Neural cell (in vitro differentiated cells): ENCODE data around the gene ONECUT1. TPM values are rescaled to one million over a fixed set of nuclear protein-coding genes. Genes with fewer than 3 reads are reported as not detected.

Experiments
- H2AFZ ChIP-seq: fragments of 200-600, 300-800 bp; sonication (generic), shearing (Covaris generic); 2 replicates; pipeline ENCODE4 v1.6.0; 2014; ENCODE audit warnings: low read depth, mild to moderate bottlenecking, antibody characterized with exemption, low read length, moderate library complexity
- H3F3A ChIP-seq: fragments of 200-600 bp; shearing (Covaris generic); 2 replicates; pipeline ENCODE4 v1.6.1; 2016; ENCODE audit warnings: mild to moderate bottlenecking, moderate library complexity, mixed read lengths, antibody characterized with exemption, low read length; ENCODE audit not compliant: insufficient read depth, poor library complexity, severe bottlenecking
- H3K27ac ChIP-seq: fragments of 200-600, 300-800 bp; sonication (generic), shearing (Covaris generic); 2 replicates; pipeline ENCODE4 v1.5.1; 2014; ENCODE audit warnings: mild to moderate bottlenecking, low read length, moderate library complexity
- H3K27me3 ChIP-seq: fragments of 300-800, 200-600 bp; sonication (generic), shearing (Covaris generic); 2 replicates; pipeline ENCODE4 v1.6.0; 2014; ENCODE audit warnings: mild to moderate bottlenecking, low read depth, low read length, moderate library complexity; ENCODE audit not compliant: insufficient read depth
- H3K36me3 ChIP-seq: fragments of 300-800, 200-600 bp; sonication (generic), shearing (Covaris generic); 2 replicates; pipeline ENCODE4 v1.5.1; 2014; ENCODE audit warnings: mild to moderate bottlenecking, antibody characterized with exemption, low read length, moderate library complexity; ENCODE audit not compliant: insufficient read depth
- H3K4me2 ChIP-seq: fragments of 300-800, 200-600 bp; sonication (generic), shearing (Covaris generic); 2 replicates; pipeline ENCODE4 v1.6.0; 2014; ENCODE audit warnings: mild to moderate bottlenecking, low read length
- H3K4me3 ChIP-seq: fragments of 300-800, 200-600 bp; sonication (generic), shearing (Covaris generic); 2 replicates; pipeline ENCODE4 v1.5.1; 2014; ENCODE audit warnings: mild to moderate bottlenecking, low read length, moderate library complexity
- H3K79me2 ChIP-seq: fragments of 200-600 bp; shearing (Covaris generic); replicated peaks from 2 replicates; pipeline ENCODE4 v1.6.0; 2014; ENCODE audit warnings: mild to moderate bottlenecking, low read length, moderate library complexity; ENCODE audit not compliant: insufficient read depth
- H3K9ac ChIP-seq: fragments of 300-800, 200-600 bp; sonication (generic), shearing (Covaris generic); 2 replicates; pipeline ENCODE4 v1.6.1; 2016; ENCODE audit warnings: mild to moderate bottlenecking, low read length, mixed read lengths
- H3K9me2 ChIP-seq: fragments of 200-600 bp; shearing (Covaris generic); 2 replicates; pipeline ENCODE4 v1.6.1; 2016; ENCODE audit warnings: mild to moderate bottlenecking, low read length, mixed read lengths; ENCODE audit not compliant: insufficient read depth
- H3K9me3 ChIP-seq: fragments of 200-600, 300-800 bp; sonication (generic), shearing (Covaris generic); 2 replicates; pipeline ENCODE4 v1.6.1; 2016; ENCODE audit warnings: mild to moderate bottlenecking, mixed run types, low read length, moderate library complexity, mixed read lengths
- H4K20me1 ChIP-seq: fragments of 200-600 bp; shearing (Covaris generic); 2 replicates; pipeline ENCODE4 v1.6.1; 2016; ENCODE audit warnings: mild to moderate bottlenecking, mixed run types; ENCODE audit not compliant: insufficient read depth
- EP300 ChIP-seq: fragments of 450-650 bp; conservative IDR thresholded peaks from 2 replicates; pipeline ENCODE4 v1.6.1; 2014; ENCODE audit warnings: antibody characterized with exemption, mild to moderate bottlenecking, moderate library complexity; ENCODE audit not compliant: poor library complexity, severe bottlenecking
- EZH2 ChIP-seq: fragments of 200-600, 300-800 bp; shearing (Covaris generic), sonication (generic); IDR thresholded peaks from 2 replicates; pipeline ENCODE4 v1.6.1; 2014; ENCODE audit warnings: antibody characterized with exemption, low read length, borderline replicate concordance, mild to moderate bottlenecking; ENCODE audit not compliant: insufficient read depth, poor library complexity, severe bottlenecking
- MXI1 ChIP-seq: fragments of 450-650 bp; conservative IDR thresholded peaks from 2 replicates; pipeline ENCODE4 v1.6.1; 2014; ENCODE audit warnings: antibody characterized with exemption, mild to moderate bottlenecking; ENCODE audit not compliant: poor library complexity, severe bottlenecking
- POLR2AphosphoS5 ChIP-seq: IDR thresholded peaks from 2 replicates; pipeline ENCODE4 v1.6.1; 2012
- RAD21 ChIP-seq: fragments of 450-650 bp; conservative IDR thresholded peaks from 2 replicates; pipeline ENCODE4 v1.6.1; 2014; ENCODE audit warnings: antibody characterized with exemption, mild to moderate bottlenecking, moderate library complexity
- SMC3 ChIP-seq: fragments of 450-650 bp; conservative IDR thresholded peaks from 2 replicates; pipeline ENCODE4 v1.6.1; 2014; ENCODE audit warnings: antibody characterized with exemption, mild to moderate bottlenecking, moderate library complexity; ENCODE audit not compliant: poor library complexity
- TAF1 ChIP-seq: IDR thresholded peaks from 2 replicates; pipeline ENCODE4 v1.6.1; 2012; ENCODE audit warnings: low read depth
- polyA plus RNA-seq: library from polyadenylated mRNA; depleted of rRNA; stranded (reverse); fragments of >200 nt; gene quantifications from 2 replicates; pipeline ENCODE4 v1.2.3, GENCODE V29; 2014
- TF ChIP-seq, protein P1 (sequence below): IDR thresholded peaks from 2 replicates; pipeline ENCODE4 v1.6.1; 2012; ENCODE audit warnings: borderline replicate concordance
- TF ChIP-seq, protein P2 (sequence below): fragments of 450-650 bp; IDR thresholded peaks from 2 replicates; pipeline ENCODE4 v1.5.1; 2014; ENCODE audit warnings: antibody characterized with exemption, mild to moderate bottlenecking, moderate library complexity; ENCODE audit not compliant: poor library complexity, severe bottlenecking

Gene ONECUT1
- polyA plus RNA-seq, 1 donor from 2014 or later = 1.2 TPM

DNA sequence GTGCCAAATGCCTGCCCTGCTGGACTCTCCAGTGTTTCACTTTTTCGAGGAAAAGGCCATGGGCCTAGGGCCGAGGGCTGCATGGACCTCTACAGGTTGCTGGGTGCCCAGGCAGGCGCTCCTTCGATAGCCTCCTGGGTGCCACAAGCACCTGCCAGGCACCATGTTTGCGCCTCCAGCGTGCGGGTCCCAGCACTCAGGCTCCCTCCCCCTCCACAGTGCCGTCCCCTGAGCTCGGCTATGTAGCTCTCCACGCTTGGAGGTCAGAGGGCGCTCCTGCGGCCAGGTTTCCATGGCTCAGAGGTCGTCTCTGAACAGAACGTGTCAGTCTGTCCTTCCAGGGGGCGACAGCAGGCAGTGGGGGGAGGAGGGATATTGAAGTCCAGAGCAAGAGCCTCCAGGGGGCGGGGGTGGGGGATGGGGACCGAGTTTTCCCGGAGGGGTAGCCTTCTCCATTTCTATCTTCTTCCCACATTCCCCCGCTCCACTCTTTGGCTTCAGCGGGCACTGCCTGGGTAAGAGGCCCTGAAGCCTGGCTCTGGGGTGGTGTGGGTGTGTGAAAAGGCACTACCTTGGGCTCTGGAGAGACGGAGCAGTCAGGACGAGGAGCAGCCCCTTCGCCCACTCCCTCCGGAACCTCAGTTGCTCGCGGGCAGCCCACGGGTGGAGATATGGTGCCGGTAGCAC, 3.6 kb downstream of the ONECUT1 start:
- H3K4me3 ChIP-seq = peak overlapping the region; percentile 77

DNA sequence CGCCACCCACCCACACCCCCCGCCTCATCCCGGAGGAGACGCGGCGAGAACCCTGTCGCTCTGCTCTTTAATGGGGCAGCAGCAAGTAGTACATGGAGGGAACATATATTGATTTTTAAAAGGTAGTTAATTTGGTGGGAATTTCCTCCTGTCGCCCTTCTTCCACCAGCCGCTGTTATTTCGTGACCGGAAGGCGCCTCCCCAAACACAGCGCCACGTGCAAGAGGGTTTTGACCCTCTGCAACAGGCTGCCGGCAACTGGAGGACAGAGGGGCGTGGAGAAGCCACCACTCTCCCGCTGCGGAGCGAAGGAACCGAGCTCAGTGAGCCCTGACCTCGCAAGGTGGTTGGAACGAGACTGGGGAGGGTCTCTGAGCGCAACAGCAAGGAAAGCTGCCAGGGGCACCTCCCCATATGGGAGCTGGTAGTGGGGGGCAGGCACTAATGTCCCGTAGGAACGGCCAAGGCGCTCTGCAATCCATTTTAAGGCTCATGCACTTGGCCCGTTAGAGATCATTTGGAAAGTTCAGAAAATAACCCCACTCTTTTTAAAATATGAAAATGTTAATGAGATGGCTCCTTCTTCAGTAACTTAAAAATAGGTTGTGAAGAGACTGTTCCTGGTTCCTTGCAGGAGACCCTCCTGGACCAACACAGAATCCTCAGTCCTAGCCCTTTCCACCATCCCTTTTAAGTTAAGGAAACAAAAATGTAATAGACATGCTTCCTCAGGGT, 4.3 kb downstream of the ONECUT1 start:
- H3K27me3 ChIP-seq = peaks cover 97% of the 10 kb centered on the region
- peak overlapping the region; percentile 20 for H3K27ac ChIP-seq
- TF ChIP-seq POLR2AphosphoS5 = no peak
- TF ChIP-seq RAD21 = no peak
- no peak for TF ChIP-seq EZH2
- TF ChIP-seq MXI1 = no peak
- no peak for TF ChIP-seq TAF1
- no peak for TF ChIP-seq SMC3
- peak overlapping the region; percentile 44 for H3K9ac ChIP-seq
- peaks cover 6% of the 10 kb centered on the region for H3K9me3 ChIP-seq
- no peak overlapping the region for H3K4me2 ChIP-seq
- H4K20me1 ChIP-seq = no peaks in the 10 kb centered on the region
- H3K4me3 ChIP-seq = peak overlapping the region; percentile 77
- no peaks in the 10 kb centered on the region for H3K79me2 ChIP-seq
- H2AFZ ChIP-seq = no peak overlapping the region
- no peaks in the 10 kb centered on the region for H3K36me3 ChIP-seq
- no peaks in the 10 kb centered on the region for H3F3A ChIP-seq
- no peaks in the 10 kb centered on the region for H3K9me2 ChIP-seq

More for the DNA sequence above, 3.6 kb downstream of the ONECUT1 start:
- Histone ChIP-seq H3K27ac (peak overlapping the region; percentile 20), H3K4me2 (no peak overlapping the region), H3K9me3 (peaks cover 6% of the 10 kb centered on the region), H3K9ac (peak overlapping the region; percentile 50), H3K27me3 (peaks cover 98% of the 10 kb centered on the region), H3K79me2 (no peaks in the 10 kb centered on the region), H4K20me1 (no peaks in the 10 kb centered on the region), H3K9me2 (no peaks in the 10 kb centered on the region), H3K36me3 (no peaks in the 10 kb centered on the region), H3F3A (no peaks in the 10 kb centered on the region), H2AFZ (no peak overlapping the region)
- TF ChIP-seq RAD21 = no peak
- TF ChIP-seq TAF1 = no peak
- no peak for TF ChIP-seq EZH2
- no peak for TF ChIP-seq EP300
- no peak for TF ChIP-seq POLR2AphosphoS5
- TF ChIP-seq, protein P1, sequence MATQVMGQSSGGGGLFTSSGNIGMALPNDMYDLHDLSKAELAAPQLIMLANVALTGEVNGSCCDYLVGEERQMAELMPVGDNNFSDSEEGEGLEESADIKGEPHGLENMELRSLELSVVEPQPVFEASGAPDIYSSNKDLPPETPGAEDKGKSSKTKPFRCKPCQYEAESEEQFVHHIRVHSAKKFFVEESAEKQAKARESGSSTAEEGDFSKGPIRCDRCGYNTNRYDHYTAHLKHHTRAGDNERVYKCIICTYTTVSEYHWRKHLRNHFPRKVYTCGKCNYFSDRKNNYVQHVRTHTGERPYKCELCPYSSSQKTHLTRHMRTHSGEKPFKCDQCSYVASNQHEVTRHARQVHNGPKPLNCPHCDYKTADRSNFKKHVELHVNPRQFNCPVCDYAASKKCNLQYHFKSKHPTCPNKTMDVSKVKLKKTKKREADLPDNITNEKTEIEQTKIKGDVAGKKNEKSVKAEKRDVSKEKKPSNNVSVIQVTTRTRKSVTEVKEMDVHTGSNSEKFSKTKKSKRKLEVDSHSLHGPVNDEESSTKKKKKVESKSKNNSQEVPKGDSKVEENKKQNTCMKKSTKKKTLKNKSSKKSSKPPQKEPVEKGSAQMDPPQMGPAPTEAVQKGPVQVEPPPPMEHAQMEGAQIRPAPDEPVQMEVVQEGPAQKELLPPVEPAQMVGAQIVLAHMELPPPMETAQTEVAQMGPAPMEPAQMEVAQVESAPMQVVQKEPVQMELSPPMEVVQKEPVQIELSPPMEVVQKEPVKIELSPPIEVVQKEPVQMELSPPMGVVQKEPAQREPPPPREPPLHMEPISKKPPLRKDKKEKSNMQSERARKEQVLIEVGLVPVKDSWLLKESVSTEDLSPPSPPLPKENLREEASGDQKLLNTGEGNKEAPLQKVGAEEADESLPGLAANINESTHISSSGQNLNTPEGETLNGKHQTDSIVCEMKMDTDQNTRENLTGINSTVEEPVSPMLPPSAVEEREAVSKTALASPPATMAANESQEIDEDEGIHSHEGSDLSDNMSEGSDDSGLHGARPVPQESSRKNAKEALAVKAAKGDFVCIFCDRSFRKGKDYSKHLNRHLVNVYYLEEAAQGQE = no peak
- TF ChIP-seq, protein P2, sequence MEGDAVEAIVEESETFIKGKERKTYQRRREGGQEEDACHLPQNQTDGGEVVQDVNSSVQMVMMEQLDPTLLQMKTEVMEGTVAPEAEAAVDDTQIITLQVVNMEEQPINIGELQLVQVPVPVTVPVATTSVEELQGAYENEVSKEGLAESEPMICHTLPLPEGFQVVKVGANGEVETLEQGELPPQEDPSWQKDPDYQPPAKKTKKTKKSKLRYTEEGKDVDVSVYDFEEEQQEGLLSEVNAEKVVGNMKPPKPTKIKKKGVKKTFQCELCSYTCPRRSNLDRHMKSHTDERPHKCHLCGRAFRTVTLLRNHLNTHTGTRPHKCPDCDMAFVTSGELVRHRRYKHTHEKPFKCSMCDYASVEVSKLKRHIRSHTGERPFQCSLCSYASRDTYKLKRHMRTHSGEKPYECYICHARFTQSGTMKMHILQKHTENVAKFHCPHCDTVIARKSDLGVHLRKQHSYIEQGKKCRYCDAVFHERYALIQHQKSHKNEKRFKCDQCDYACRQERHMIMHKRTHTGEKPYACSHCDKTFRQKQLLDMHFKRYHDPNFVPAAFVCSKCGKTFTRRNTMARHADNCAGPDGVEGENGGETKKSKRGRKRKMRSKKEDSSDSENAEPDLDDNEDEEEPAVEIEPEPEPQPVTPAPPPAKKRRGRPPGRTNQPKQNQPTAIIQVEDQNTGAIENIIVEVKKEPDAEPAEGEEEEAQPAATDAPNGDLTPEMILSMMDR = no peak
- TF ChIP-seq SMC3 = no peak
- TF ChIP-seq MXI1 = no peak
